Stimulated activated CD4-positive, alpha-beta T cell treated with anti-CD3 and anti-CD28 coated beads, Interleukin-15, amount 100 ng/mL, for 24 hours (primary cell): ENCODE measurements around the gene MYD88.
"Not testable (repeated sequence)": the region's sequence is repeated elsewhere in the genome, so short reads cannot be mapped to it uniquely, and the experiment has no call there.

Experiments used
- DNase-seq: peaks from one replicate; pipeline ENCODE4 v3.0.0-alpha.2; 2020

Gene MYD88

DNA sequence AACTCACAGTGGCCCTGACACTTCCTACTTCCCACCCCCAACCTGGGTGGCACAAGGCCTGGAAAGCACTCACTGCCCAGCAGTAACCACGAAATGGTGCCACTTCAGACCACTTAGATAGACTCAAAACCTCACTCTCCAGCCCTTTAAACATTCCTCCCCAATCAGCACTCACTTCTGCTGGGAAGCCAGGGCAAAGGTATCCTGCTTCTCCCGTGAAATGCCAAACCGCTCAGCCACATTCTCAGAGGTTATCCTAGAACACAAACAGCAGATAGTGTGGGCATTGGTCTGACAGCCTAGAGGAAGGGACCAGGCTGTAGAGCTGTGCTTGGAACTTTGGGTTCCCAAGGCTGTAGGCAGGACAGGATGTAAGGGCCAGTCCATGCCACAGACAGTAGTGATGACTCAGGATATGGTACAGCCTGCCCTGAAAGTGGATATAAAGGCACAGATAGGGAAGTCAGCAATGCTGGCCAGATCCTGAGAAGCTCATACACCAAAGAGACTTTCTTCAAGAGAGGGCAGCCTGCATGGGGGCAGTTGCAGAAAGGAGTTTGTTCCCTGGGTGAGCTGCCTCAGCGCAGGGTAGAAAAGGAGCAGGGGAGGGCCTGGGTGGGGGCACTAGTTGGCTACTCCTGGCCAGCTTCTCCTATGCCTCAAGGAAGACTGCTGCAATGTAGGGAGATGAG, 10.7 kb upstream of the MYD88 start:
- no peak for DNase-seq

DNA sequence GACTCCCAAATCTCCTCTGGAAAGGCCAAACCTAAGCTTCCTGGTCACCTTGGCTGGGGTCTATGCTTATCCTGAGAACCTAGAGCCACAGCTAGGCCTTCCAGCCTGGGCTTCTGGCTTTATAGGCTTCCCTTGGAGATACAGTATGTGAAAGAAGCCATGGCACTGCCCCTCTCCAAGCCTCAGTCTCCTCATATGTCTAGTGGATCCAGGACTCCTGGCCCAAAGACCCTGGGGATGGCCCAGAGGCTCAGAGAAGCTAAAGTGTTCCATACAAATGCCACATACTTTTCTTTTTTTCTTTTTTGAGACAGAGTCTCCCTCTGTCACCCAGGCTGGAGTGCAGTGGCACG, 10.2 kb upstream of the MYD88 start:
- no peak for DNase-seq

GRCh38 chr3:38129058-38129457, 9.4 kb upstream of the MYD88 start:
- DNase-seq: no peak

DNA sequence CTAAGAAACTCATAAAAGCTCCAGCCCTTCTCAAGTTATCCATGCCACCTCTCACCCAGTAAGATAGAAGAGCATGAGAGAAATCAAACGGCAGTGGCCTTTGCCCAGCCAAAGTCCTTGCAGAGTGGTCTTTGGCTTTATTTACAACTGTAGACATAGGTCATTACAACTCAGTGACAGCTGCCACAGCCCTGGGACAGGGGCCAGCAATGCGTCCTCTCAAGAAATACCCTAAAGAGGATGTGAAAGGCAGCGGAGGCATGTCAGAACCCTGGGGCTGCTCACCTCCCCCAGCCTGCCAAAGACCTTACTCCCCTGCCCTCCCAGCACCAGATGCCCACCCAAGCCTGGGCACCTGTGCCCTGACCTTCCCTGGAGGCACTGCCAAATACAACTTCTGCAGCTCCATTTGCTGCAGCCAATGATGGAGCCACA, 7.8 kb upstream of the MYD88 start:
- no peak for DNase-seq

DNA sequence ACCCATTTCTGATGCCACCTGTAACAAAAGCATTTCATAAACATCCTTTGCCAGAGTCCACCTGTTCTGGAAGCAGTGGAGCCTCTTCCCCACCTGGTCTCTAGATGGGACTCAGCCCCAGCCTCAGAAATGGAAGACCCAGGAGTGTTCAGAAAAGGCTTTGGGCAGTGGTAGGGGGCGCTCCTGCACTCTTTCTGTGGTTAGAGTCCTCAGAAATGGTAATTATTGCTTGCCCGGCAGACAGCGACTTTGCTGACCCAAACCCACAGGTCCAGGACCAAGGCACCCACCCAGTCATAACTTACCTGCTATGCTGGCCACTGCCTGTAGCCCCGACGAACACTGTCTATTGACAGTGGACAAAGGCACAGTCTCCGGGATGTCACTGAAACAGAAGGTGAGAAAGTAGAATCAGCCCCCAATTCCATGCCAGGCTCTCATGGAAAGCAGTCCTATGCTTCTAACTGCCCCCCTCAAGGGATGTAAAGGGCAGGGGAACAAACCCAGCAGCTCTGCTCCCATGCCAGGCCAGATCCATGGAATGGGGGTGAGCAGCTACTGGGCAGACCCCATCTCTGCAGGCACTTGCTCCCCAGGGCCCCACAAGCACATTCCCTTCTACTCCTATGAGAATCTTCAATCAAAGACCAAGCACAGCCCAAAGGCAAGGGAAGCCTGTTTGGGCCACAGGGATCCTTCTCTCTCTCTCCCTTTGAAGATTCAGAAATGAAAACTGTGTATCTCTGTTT, 6.7 kb upstream of the MYD88 start:
- DNase-seq: peak; percentile 49

- no peak for DNase-seq
These were observed 5.3 kb upstream of the MYD88 start for GRCh38 chr3:38133209-38133556.

DNA sequence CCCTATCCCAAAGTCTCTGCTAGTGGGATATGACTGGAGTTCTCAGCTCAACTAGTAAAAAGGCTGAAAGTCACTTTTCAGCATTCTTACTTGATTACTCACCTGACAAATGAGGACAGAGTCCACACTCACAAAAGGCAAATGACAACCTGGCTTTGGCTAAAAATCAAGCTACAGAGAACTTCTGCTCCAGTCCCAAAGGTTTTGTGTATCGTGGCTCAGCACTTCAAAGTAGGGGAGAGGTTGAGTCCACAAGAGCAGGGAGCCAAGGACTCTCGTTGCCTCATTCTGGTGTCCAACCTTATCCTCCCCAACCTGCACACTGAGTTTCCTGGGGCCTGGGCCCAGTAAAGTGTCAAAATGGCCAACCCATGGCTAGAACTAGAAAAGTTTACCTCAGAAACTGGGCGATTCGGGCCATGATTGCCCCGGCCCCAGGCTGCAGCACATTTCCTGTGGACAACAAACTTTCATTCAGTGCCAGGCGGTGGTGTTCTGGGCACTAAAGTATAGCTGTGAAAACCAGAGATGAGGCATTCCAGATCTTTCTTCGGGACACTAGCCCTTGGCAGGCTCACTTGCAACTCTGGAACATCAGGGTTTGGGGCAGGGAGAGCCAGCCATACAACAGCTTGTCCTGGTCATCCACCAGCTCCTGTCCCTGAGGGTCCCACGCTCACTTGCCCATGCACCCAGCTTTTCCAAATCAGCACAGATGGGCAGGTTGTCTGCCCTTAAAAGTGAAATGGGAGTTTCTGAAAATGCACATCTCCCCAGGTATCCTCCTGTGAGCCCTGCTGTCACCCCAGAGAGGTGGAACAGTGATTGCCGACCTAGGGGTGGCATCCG, 4.7 kb upstream of the MYD88 start:
- no peak for DNase-seq

GRCh38 chr3:38134517-38135143, 3.8 kb upstream of the MYD88 start:
- not testable (repeated sequence) for DNase-seq

DNA sequence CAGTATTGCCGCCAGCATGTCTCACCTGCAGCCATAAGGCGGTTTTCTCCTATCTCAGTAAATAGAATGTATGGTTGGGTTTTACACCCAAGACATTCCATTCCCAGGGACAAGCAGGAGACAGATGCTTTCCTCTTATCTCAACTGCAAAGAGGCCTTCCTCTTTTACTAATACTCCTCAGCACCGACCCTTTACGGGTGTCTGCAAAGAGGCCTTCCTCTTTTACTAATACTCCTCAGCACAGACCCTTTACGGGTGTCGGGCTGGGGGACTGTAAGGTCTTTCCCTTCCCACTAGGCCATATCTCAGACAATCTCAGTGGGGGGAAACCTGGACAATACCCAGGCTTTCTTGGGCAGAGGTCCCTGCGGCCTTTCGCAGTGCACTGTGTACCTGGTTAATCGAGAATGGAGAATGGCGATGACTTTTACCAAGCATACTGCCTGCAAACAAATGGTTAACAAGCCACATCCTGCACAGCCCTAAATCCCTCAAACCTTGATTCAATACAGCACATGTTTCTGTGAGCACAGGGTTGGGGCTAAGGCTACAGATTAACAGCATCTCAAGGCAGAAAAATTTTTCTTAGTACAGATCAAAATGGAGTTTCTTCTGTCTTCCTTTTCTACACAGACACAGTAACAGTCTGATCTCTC, 2.7 kb upstream of the MYD88 start:
- DNase-seq: not testable (repeated sequence)

- DNase-seq: peak; percentile 40
These were observed 2.1 kb upstream of the MYD88 start for GRCh38 chr3:38136393-38136776.

- DNase-seq: peak; percentile 100
These were observed 1.5 kb upstream of the MYD88 start, which contains the start of gene ACAA1 for GRCh38 chr3:38136777-38137614. ACAA1 (minus strand) TSS chr3:38137127; CDS start chr3:38137035, 92 bp downstream.

DNA sequence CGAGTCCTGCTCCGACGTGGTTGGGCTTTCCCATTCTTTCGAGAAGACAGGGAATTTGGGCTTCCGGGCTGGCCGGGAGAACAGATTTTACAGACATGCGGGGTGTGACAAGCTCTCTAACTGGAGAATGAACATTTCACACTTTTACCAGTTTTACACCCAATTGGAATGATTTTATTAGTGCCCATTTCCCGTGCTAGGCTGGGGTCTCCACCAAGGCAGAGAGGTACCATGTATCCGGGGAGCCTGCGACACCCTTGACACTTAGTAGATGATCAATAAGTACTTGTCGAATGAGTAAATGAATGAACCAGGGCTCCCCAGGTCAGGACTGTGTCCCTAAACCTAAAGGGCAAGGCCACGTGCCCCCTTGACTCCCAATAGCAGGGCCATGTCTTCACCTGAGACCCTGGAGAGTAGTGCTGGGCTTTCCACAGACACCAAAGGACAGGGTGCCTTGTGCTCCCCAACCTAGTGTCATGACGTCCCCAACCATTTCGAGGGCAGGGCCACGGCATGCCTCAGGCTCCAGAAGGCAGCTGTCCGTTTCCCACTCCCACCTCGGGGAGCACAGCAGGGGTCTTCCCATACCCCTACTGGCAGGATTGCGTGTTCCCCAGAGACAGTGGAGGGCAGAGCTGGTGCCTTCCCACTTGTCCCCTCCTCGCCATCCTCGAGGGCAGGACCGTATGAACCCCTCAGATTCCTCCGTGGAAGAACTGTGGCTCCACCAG, 679 bp upstream of the MYD88 start:
- peak; percentile 43 for DNase-seq

DNA sequence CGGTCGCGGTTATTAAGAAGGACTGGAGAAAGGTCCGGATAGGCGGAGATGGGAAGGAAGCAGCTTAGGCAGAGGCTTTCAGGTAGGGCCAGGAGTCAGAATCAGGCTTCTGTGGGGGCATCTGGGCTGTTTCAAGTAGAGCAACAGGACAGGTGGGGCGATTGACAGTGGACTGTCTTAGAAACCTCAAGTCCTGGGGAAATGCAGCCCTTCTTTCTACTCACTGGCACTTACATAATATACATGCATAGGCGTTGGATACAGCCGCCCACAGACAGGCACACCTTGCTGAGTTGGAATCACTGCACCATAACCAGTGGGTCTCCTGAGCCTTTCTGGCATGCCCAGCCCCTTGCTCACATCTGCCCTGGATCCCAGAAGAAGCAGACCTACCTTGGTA, 730 bp downstream of the MYD88 start:
- DNase-seq: no peak

DNA sequence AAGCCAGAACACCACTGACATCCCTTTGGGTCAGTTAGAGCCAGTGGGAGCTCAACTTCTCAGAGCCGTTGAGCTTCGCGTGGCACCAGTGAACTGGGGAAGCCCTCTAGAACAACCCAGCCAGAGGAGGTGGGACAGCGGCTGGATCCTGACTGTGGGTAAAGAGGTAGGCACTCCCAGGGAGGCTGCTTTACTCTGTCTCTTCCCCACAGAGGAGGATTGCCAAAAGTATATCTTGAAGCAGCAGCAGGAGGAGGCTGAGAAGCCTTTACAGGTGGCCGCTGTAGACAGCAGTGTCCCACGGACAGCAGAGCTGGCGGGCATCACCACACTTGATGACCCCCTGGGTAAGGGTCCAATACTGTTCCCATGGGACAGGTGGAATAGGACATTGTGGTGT, 1.2 kb downstream of the MYD88 start:
- DNase-seq: no peak

- no peak for DNase-seq
These were observed 2.1 kb downstream of the MYD88 start for GRCh38 chr3:38140326-38141172.

GRCh38 chr3:38141173-38141951, 2.9 kb downstream of the MYD88 start:
- DNase-seq: no peak

DNA sequence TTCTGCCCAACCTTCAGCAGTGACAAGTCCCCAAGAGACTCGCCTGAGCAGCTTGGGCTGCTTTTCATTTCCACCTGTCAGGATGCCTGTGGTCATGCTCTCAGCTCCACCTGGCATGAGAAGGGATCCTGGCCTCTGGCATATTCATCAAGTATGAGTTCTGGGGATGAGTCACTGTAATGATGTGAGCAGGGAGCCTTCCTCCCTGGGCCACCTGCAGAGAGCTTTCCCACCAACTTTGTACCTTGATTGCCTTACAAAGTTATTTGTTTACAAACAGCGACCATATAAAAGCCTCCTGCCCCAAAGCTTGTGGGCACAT, 3.5 kb downstream of the MYD88 start:
- DNase-seq: no peak

- no peak for DNase-seq
These were observed 4.5 kb downstream of the MYD88 start for GRCh38 chr3:38142959-38143358.

GRCh38 chr3:38143511-38143910, 5.0 kb downstream of the MYD88 start:
- no peak for DNase-seq
